ENCODE results near the gene PEX11A.
"Not testable (repeated sequence)": the region's sequence is repeated elsewhere in the genome, so short reads cannot be mapped to it uniquely, and the experiment has no call there.

Gene PEX11A, protein sequence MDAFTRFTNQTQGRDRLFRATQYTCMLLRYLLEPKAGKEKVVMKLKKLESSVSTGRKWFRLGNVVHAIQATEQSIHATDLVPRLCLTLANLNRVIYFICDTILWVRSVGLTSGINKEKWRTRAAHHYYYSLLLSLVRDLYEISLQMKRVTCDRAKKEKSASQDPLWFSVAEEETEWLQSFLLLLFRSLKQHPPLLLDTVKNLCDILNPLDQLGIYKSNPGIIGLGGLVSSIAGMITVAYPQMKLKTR

GRCh38 chr15:89690276-89691218 is at the start of gene PEX11A, which contains the start of gene WDR93:
TSS of gene PEX11A (minus strand) at chr15:89690754. CDS start at chr15:89690632, 122 bp downstream.
TSS of gene WDR93 (plus strand) at chr15:89690811. CDS start at chr15:89701747, 10,936 bp downstream.
- peak; percentile 88 for DNase-seq

GRCh38 chr15:89740137-89740536 is 49.6 kb upstream of the PEX11A start:
- DNase-seq: peak; percentile 65

GRCh38 chr15:89735773-89736172 is 45.2 kb upstream of the PEX11A start:
- DNase-seq: no peak

- DNase-seq: no peak
These were observed 42.1 kb upstream of the PEX11A start for GRCh38 chr15:89732451-89733172.

DNA sequence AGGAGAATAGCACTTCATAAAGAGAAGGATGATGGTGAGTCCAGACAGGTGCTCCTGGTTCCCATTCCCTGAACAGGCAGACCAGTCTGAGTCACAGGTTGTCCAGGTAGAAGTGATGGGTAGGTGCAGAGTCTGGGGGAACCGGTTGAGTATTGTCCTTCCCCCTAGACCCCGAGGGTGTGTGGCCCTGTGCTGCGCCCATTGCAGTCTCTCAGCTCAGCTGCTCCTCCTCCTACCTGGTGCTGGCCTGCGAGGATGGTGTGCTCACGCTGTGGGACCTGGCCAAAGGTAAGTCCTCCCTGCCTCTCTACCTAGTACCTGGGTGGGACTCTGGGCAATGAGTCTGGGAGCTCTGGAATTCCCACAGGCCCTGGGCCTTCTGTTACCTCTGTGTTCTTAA is 40.7 kb upstream of the PEX11A start:
- no peak for DNase-seq

GRCh38 chr15:89728254-89728653 is 37.7 kb upstream of the PEX11A start:
- DNase-seq: no peak

DNA sequence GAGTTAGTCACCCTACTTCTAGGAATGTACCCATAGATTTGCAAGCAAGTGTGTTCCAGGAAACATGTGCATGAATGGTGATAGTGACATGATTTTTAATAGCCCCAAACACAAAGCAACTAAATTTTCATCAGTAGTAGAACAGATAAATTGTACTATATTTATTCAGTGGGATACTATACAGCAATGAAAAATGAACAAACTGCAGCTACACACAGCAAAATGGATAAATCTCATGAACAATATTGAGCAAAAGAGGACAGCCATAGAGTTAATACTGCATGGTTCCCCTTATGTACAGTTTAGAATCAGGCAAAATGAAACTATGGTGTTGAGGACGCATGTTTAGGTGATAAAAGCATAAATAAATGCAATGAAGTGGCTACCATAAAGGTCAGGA is 34.5 kb upstream of the PEX11A start:
- DNase-seq: no peak

DNA sequence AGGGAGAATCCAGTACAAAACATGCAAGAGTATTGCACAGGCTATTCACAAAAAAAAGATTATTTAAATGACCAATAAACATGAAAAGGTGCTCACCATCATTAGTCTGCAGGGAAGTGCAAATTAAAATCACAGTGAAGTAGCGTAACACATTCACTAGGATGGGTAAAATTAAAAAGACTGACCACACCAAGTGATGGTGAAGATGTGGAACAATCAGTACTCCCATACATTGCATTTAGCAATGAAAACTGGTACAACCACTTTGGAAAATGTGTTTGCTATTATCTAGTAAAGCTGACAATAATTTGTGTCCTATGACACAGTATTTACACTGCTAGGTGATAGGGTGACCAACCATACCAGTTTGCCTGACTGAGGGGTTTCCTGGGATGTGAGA is 34.1 kb upstream of the PEX11A start:
- DNase-seq: no peak

DNA sequence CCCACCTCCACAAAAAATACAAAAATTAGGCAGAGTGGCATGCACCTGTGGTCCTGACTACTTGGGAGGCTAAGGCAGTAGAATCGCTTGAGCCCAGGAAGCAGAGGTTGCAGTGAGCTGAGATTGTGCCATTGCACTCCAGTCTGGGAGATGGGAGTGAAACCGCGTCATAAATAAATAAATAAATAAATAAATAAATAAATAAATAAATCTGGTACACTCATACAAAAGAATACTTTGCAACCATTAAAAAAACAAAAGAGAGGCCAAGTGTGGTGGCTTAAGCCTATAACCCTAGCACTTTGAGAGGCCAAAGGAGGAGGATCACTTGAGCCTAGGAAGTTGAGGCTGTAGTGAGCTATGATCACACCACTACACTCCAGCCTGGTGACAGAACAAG is 32.5 kb upstream of the PEX11A start:
- DNase-seq: no peak

DNA sequence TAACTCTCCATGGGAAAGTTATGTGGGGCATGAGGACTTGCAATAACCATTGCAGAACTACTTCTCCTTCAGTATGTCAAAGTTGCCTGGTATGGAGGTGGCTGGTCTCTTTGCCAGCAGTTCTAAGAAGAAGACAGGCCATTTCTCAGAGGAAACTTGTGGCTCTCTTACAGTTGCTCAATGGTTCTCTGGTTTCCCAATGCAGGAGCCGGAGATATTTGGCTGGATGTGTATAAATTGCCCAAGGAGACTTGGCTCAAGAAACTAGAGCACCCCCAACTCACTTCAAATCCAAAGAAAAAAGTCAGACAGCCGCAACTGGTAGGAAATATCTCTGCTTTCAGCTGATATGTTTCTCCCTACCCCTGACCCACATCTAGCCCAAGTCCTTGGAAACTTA is 24.2 kb upstream of the PEX11A start:
- no peak for DNase-seq

GRCh38 chr15:89707577-89707976 is 17.0 kb upstream of the PEX11A start:
- DNase-seq: no peak

DNA sequence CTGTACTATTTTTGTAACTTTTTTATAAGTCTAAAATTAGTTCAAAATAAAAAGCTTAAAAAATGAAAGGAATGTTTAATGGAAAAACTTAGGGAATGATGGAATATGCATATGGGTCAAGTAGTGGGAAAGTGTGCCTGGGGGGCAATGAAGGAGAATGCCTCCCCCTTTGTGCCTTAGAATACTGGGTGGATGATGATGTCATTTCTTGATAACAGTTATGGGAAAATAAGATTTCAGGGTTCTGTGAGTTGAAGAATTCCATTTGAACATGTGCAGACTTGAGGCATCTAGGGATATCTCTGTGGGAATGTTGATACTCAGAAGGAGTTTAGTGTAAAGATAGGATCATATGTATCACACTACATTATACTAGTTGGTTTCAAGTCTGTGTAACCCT is 13.9 kb upstream of the PEX11A start:
- no peak for DNase-seq

GRCh38 chr15:89695198-89695597 is 4.6 kb upstream of the PEX11A start:
- no peak for DNase-seq

- no peak for DNase-seq
These were observed 3.1 kb upstream of the PEX11A start for GRCh38 chr15:89693696-89694095.

- DNase-seq: no peak
These were observed 2.5 kb upstream of the PEX11A start for GRCh38 chr15:89693091-89693490.

GRCh38 chr15:89689930-89690275 is 651 bp downstream of the PEX11A start:
- DNase-seq: not testable (repeated sequence)

DNA sequence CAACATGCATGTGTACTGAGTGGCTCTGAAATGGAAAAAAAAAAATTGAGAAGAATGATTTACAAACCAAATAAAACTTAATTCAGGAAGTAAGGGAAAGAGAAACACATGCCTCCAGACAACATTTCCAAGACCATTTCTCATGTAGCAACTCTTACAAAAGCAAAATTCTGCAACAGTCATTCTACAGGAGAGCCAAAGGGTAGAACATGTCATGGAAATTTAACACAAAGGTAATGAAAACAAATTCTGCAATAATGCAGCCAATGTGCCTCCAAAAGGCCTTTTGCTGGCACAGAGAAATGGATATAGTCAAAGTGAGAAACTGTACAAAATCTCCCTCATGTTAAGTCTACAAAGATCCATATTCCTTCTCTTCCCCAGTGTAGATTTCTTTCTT is 4.0 kb downstream of the PEX11A start:
- no peak for DNase-seq

DNA sequence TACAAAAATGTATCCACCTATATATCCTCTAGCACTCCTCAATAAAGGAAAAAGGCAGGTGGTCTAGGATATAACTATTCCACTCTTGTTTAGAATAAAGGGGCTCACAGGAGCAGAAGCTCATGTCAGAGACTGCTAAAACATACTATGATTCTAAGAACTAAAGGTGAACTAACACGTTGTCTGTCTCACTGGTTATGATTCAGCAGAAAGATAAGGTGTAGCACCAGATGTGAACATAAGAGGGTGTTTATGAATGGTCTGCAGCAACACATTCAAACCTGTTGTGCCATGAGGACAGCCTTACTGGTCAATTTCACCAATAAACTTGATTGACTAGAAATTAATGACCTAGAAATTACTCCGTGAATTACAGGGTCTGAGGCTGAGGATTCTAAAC is 4.6 kb downstream of the PEX11A start:
- no peak for DNase-seq

- no peak for DNase-seq
These were observed 9.4 kb downstream of the PEX11A start for GRCh38 chr15:89681146-89681545.

DNA sequence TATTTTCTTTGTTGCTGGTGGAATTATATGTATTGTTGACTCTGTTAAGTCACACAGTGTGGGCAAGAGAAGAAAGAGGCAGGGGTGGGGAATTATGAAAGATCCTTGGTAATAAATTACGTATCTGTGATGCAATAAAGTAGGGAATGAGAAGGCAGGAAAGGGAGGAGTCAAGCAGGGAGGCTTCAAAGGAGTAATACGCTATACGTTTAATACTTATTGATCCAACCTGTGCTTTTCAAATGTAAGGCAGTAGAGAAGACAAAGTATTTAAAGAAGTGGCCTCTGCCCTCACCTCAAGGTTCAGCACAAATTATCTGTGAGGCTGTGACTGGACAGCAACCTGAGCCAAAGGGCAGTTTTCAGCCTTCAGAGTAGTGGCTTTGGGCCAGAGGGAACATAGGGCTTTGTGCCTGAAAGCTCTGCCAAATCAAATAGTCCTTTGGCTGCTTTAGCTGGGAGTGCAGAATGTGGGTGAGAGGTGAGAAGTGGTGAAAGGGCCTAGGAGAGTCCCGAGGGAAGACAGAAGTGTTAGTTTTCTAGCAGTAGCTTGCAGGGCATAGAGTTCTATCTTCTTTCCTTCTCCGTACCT is 10.2 kb downstream of the PEX11A start:
- DNase-seq: no peak

DNA sequence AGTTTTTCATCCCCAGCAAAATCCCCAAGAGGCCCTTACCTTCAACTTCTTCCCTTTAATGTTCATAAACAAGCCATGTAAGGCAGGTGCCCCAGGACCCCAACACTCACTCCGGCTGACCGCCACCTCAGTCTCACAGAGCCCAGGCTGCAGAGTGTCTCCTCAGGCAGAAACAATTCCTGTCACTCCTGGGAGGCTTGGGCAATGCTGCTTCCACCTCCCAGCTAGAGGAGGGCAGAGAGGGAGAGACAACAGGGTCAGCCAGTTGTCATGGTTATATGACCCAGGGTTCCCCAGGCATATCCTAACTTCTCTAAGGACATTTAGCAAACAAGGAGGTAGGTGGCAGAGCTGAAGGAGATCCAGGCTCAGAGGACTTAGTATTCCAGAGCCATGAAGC is 11.3 kb downstream of the PEX11A start, which contains the start of gene PLIN1:
Gene PLIN1, minus strand, starts transcription at position 156 of the 400 bp plus-strand sequence. CDS start 1,878 bp downstream, outside the sequence.
- DNase-seq: no peak

GRCh38 chr15:89677381-89677780 is 13.2 kb downstream of the PEX11A start:
- no peak for DNase-seq

GRCh38 chr15:89675606-89676005 is 14.9 kb downstream of the PEX11A start:
- DNase-seq: no peak
